Measurements from ENCODE around the gene CDK5RAP2.

- TF ChIP-seq ZNF10 (tag by site-specific recombination; IDR thresholded peaks at IDR 0.05): no peak
- TF ChIP-seq ZBTB11 (tag by site-specific recombination; conservative IDR thresholded peaks at IDR 0.05; ENCODE audit: low read depth): no peak
- TF ChIP-seq ZNF214 (tag by site-specific recombination; IDR thresholded peaks at IDR 0.05; ENCODE audit: borderline replicate concordance): no peak
- TF ChIP-seq, protein P1, sequence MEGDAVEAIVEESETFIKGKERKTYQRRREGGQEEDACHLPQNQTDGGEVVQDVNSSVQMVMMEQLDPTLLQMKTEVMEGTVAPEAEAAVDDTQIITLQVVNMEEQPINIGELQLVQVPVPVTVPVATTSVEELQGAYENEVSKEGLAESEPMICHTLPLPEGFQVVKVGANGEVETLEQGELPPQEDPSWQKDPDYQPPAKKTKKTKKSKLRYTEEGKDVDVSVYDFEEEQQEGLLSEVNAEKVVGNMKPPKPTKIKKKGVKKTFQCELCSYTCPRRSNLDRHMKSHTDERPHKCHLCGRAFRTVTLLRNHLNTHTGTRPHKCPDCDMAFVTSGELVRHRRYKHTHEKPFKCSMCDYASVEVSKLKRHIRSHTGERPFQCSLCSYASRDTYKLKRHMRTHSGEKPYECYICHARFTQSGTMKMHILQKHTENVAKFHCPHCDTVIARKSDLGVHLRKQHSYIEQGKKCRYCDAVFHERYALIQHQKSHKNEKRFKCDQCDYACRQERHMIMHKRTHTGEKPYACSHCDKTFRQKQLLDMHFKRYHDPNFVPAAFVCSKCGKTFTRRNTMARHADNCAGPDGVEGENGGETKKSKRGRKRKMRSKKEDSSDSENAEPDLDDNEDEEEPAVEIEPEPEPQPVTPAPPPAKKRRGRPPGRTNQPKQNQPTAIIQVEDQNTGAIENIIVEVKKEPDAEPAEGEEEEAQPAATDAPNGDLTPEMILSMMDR (tag by site-specific recombination; IDR thresholded peaks at IDR 0.05): no peak
- no peak for TF ChIP-seq ZNF473 (tag by site-specific recombination; IDR thresholded peaks at IDR 0.05)
- no peak for TF ChIP-seq ZNF341 (tag by site-specific recombination; IDR thresholded peaks at IDR 0.05; ENCODE audit: low read depth)
- no peak for TF ChIP-seq ZNF132 (tag by site-specific recombination; IDR thresholded peaks at IDR 0.05; ENCODE audit: borderline replicate concordance)
Observed at GRCh38 chr9:120609636-120610035, 29.7 kb upstream of the CDK5RAP2 start.
